GM12878 (cell line): ENCODE results near the gene TMEM184C. TPM values are rescaled to one million over a fixed set of nuclear protein-coding genes. Genes with fewer than 3 reads are reported as not detected.

Experiments
- ATAC-seq: fragments of 200-7000 bp; cut with Tn5 transposase; 3 replicates; pipeline ENCODE4 v1.9.1; 2020; ENCODE audit warnings: mild to moderate bottlenecking, moderate library complexity
- BruUV-seq: library from RNA; stranded (reverse); fragments of 400-500 nt; replicated peaks from 2 replicates; lab custom pipeline; 2021; lab: Mats Ljungman, UMichigan
- CTCF ChIA-PET: fragments of 300-600 bp; sonication (Branson Sonifier 250); formaldehyde crosslinking; extraction: SDS; loops from one replicate; lab custom pipeline; 2021; ENCODE audit warnings: inconsistent platforms; lab: Yijun Ruan, JAX
- POLR2A ChIA-PET: fragments of 350-600 bp; formaldehyde crosslinking; extraction: SDS; loops from one replicate; lab custom pipeline; 2021; ENCODE audit warnings: inconsistent platforms; lab: Charles Lee
- RAD21 ChIA-PET: fragments of 300-600 bp; sonication (Branson Sonifier 250); formaldehyde crosslinking; loops from one replicate; lab custom pipeline; 2023; ENCODE audit warnings: antibody characterized with exemption; ENCODE audit not compliant: unreplicated experiment; lab: Charles Lee
- SMC1A ChIA-PET: fragments of 300-600 bp; sonication (Branson Sonifier 250); formaldehyde crosslinking; loops from one replicate; lab custom pipeline; 2023; ENCODE audit not compliant: unreplicated experiment, uncharacterized antibody; lab: Charles Lee
- DNase-seq: peaks from one replicate; pipeline ENCODE4 v3.0.0-alpha.2; 2011; ENCODE audit warnings: low read depth, low spot score
- FAIRE-seq: peaks from 3 replicates; lab custom pipeline; 2011; peaks lifted over from hg19 to GRCh38; lab: Jason Lieb, UNC
- H2AFZ ChIP-seq: 2 replicates; pipeline ENCODE4 v1.6.0; 2011; ENCODE audit warnings: low read depth, low read length, control low read depth; ENCODE audit not compliant: control insufficient read depth
- H3K27ac ChIP-seq: 2 replicates; pipeline ENCODE4 v1.5.1; 2011; ENCODE audit warnings: control low read depth; ENCODE audit not compliant: control insufficient read depth, insufficient read depth
- H3K27me3 ChIP-seq, 2 experiments: replicated peaks in 1 of 2; 2 replicates each; pipeline versions ENCODE4 v1.6.0 to v1.6.1; 2011; ENCODE audit warnings: low read length in 1 of 2; ENCODE audit not compliant: control insufficient read depth in 2 of 2, insufficient read depth in 2 of 2
- H3K36me3 ChIP-seq, 2 experiments: 2 replicates each; pipeline ENCODE4 v1.5.1; 2011; ENCODE audit warnings: low read length in 1 of 2; ENCODE audit not compliant: control insufficient read depth in 2 of 2, insufficient read depth in 2 of 2
- H3K4me1 ChIP-seq: 2 replicates; pipeline ENCODE4 v1.6.1; 2011; ENCODE audit warnings: mild to moderate bottlenecking, low read length, moderate library complexity, mixed read lengths; ENCODE audit not compliant: control insufficient read depth, insufficient read depth
- H3K4me2 ChIP-seq: 2 replicates; pipeline ENCODE4 v1.6.0; 2011; ENCODE audit warnings: control low read depth; ENCODE audit not compliant: control insufficient read depth, insufficient read depth
- H3K4me3 ChIP-seq: fragments of 200-600 bp; sonication (generic); 2 replicates; pipeline ENCODE4 v1.5.1; 2016
- H3K79me2 ChIP-seq: 2 replicates; pipeline ENCODE4 v1.6.0; 2011; ENCODE audit warnings: low read length; ENCODE audit not compliant: control insufficient read depth, insufficient read depth
- H3K9ac ChIP-seq: 2 replicates; pipeline ENCODE4 v1.8.0; 2011; ENCODE audit warnings: low read length, control low read depth, mixed read lengths; ENCODE audit not compliant: control insufficient read depth, insufficient read depth
- H3K9me3 ChIP-seq: replicated peaks from 3 replicates; pipeline ENCODE4 v1.5.1; 2011; ENCODE audit warnings: mild to moderate bottlenecking, low read length; ENCODE audit not compliant: control insufficient read depth, insufficient read depth
- H4K20me1 ChIP-seq: 2 replicates; pipeline ENCODE4 v1.6.0; 2011; ENCODE audit not compliant: control insufficient read depth, insufficient read depth
- ATF7 ChIP-seq: fragments of 450-650 bp; IDR thresholded peaks from 2 replicates; pipeline ENCODE4 v1.6.1; 2016; ENCODE audit warnings: low read depth, mild to moderate bottlenecking
- CBX5 ChIP-seq: sonication (generic); IDR thresholded peaks from 2 replicates; pipeline ENCODE4 v1.6.1; 2016; ENCODE audit warnings: low read depth, moderate library complexity, mild to moderate bottlenecking, inconsistent platforms
- CREM ChIP-seq: IDR thresholded peaks from 2 replicates; pipeline ENCODE4 v1.6.1; 2014; ENCODE audit warnings: antibody characterized with exemption, low read depth
- DPF2 ChIP-seq: fragments of 450-650 bp; IDR thresholded peaks from 2 replicates; pipeline ENCODE4 v1.6.1; 2017; ENCODE audit warnings: mild to moderate bottlenecking
- MYC ChIP-seq: IDR thresholded peaks from 2 replicates; pipeline ENCODE4 v1.6.1; 2011; ENCODE audit warnings: mild to moderate bottlenecking, low read length, moderate library complexity, inconsistent platforms; ENCODE audit not compliant: insufficient read depth, insufficient replicate concordance, insufficient read length, severe bottlenecking
- NBN ChIP-seq: fragments of 450-650 bp; IDR thresholded peaks from 2 replicates; pipeline ENCODE4 v1.6.1; 2016
- POLR2AphosphoS2 ChIP-seq: IDR thresholded peaks from 2 replicates; pipeline ENCODE4 v1.6.1; 2011; ENCODE audit warnings: low read depth, mild to moderate bottlenecking, low read length, improper control_type of control experiment, moderate library complexity
- POLR2AphosphoS5 ChIP-seq: IDR thresholded peaks from 2 replicates; pipeline ENCODE4 v1.6.1; 2011; ENCODE audit warnings: mild to moderate bottlenecking, low read length, inconsistent platforms
- RFX5 ChIP-seq: IDR thresholded peaks from 2 replicates; pipeline ENCODE4 v1.6.1; 2011; ENCODE audit warnings: low read depth, low read length, improper control_type of control experiment
- SREBF1 ChIP-seq: IDR thresholded peaks from 2 replicates; pipeline ENCODE4 v1.6.1; 2012; ENCODE audit warnings: mild to moderate bottlenecking, low read length
- STAT1 ChIP-seq: fragments of 450-650 bp; conservative IDR thresholded peaks from 2 replicates; pipeline ENCODE4 v1.6.1; 2014; ENCODE audit warnings: antibody characterized with exemption, mild to moderate bottlenecking
- ZNF207 ChIP-seq: fragments of 450-650 bp; IDR thresholded peaks from 2 replicates; pipeline ENCODE4 v1.6.1; 2014; ENCODE audit warnings: antibody characterized with exemption, mild to moderate bottlenecking, borderline replicate concordance
- in situ Hi-C: fragments of 300-500 bp; cut with MboI; formaldehyde crosslinking; loops from 9 replicates; pipeline ENCODE4 v1.14.3; 2018; ENCODE audit warnings: mixed read lengths
- intact Hi-C: fragments of 100-400 bp; cut with micrococcal nuclease; formaldehyde crosslinking; loops from one replicate; pipeline ENCODE4 v1.14.2; 2022; ENCODE audit not compliant: unreplicated experiment
- polyA plus RNA-seq, 11 experiments: library from polyadenylated mRNA; depleted of rRNA in 4 of 11; unstranded in 6 of 11; stranded (reverse) in 5 of 11; fragments of >200 nt; fragmentation: Nextera tagmentation in 4 of 11; fragmentation: Illumina TruSeq in 1 of 11; extraction: Ambion mirVana in 4 of 11; extraction: Trizol in 1 of 11; gene quantifications; 1 replicate in 1 of 11; 2 replicates in 10 of 11; pipeline versions ENCODE4 v1.2.1 to v1.2.3, GENCODE V29; 2011 to 2016; ENCODE audit warnings: inconsistent platforms in 2 of 11, missing spikeins in 2 of 11, low read depth in 1 of 11
- total RNA-seq, 4 experiments: library from RNA; depleted of rRNA in 3 of 4; stranded (reverse); fragments of >200 nt in 3 of 4; fragmentation: Illumina TruSeq in 1 of 4; extraction: Trizol in 1 of 4; gene quantifications; 2 replicates each; pipeline versions ENCODE4 v1.2.1 to v1.2.3, GENCODE V29; 2013 to 2021
- TF ChIP-seq, protein P1 (sequence below): fragments of 450-650 bp; IDR thresholded peaks from 2 replicates; pipeline ENCODE4 v1.6.1; 2017; ENCODE audit warnings: mild to moderate bottlenecking, moderate library complexity
- TF ChIP-seq, protein P2 (sequence below): fragments of 450-650 bp; IDR thresholded peaks from 2 replicates; pipeline ENCODE4 v1.6.1; 2018; ENCODE audit warnings: mild to moderate bottlenecking, low read depth, moderate library complexity; ENCODE audit not compliant: partially characterized antibody
- TF ChIP-seq, protein P3 (sequence below): fragments of 450-650 bp; IDR thresholded peaks from 2 replicates; pipeline ENCODE4 v1.6.1; 2017; ENCODE audit warnings: borderline replicate concordance
- TF ChIP-seq, protein P4 (sequence below): fragments of 450-650 bp; IDR thresholded peaks from 2 replicates; pipeline ENCODE4 v1.6.1; 2017; ENCODE audit warnings: mild to moderate bottlenecking, low read depth, inconsistent platforms; ENCODE audit not compliant: poor library complexity, severe bottlenecking

TMEM184C gene
- total and polyA plus RNA-seq, 10 of the 15 experiments (the other 5 are each of a cell fraction or from before 2014, with no cell fraction given) = 3.4 to 22.6 (median 18.2) TPM

DNA sequence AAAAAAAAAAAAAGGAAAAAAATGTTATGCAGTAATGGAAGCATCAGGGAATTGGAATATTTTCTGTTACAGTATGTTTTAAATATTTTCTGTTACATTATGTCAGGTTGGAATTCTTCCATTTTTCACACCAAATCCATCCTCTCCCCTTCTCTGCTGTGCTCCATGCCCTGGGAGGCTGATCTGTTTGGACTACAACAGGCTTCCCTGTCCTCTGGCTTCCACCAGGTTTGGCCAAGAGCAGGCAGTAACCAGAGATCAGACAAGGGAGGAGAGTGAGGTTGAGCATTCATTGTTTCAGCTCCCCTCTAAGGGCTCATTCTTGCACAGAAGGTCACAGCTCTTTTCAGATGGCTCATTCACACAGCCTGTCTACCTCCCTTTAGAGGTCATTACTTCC is 11.7 kb upstream of the TMEM184C start:
- no TSS peak for BruUV-seq
- H3K4me1 ChIP-seq = no peaks in the 10 kb centered on the region
- H3K27ac ChIP-seq = no peak overlapping the region
- no peaks in the 10 kb centered on the region for H3K9me3 ChIP-seq
- intact Hi-C loops = no loop called here
- ATAC-seq (no peak; the same call in 2 of the 3 replicates), FAIRE-seq (no peak), DNase-seq (no peak)
- POLR2A ChIA-PET = interaction anchor here (0.6 kb wide), 1 partner anchor 12 kb away, joined by 3 read pairs; no protein-coding TSS in a partner anchor
- H3K36me3 ChIP-seq = no peaks in the 10 kb centered on the region
- RAD21 ChIA-PET = no interaction called here
- no peak overlapping the region for H3K9ac ChIP-seq
- SMC1A ChIA-PET = interaction anchor here (1.4 kb wide), 1 partner anchor 16 kb away, joined by 3 read pairs; no protein-coding TSS in a partner anchor
- H3K79me2 ChIP-seq = no peaks in the 10 kb centered on the region
- no peak overlapping the region for H3K4me2 ChIP-seq
- CTCF ChIA-PET = interaction anchor here (0.6 to 3.0 kb wide), 2 partner anchors 8 to 262 kb away, joined by 3 to 10 read pairs; no protein-coding TSS in a partner anchor
- no peaks in the 10 kb centered on the region for H4K20me1 ChIP-seq
- in situ Hi-C loops = no loop called here
- H3K4me3 ChIP-seq = no peak overlapping the region
- no peak overlapping the region for H2AFZ ChIP-seq
- H3K27me3 ChIP-seq = no peaks in the 10 kb centered on the region; a peak in 1 of 4 replicates
- TF ChIP-seq CREM (no peak), POLR2AphosphoS5 (no peak), MYC (no peak), DPF2 (no peak), CBX5 (no peak), POLR2AphosphoS2 (no peak), ATF7 (no peak), ZNF207 (no peak), STAT1 (no peak), SREBF1 (no peak), NBN (no peak), RFX5 (no peak)
- TF ChIP-seq, protein P1, sequence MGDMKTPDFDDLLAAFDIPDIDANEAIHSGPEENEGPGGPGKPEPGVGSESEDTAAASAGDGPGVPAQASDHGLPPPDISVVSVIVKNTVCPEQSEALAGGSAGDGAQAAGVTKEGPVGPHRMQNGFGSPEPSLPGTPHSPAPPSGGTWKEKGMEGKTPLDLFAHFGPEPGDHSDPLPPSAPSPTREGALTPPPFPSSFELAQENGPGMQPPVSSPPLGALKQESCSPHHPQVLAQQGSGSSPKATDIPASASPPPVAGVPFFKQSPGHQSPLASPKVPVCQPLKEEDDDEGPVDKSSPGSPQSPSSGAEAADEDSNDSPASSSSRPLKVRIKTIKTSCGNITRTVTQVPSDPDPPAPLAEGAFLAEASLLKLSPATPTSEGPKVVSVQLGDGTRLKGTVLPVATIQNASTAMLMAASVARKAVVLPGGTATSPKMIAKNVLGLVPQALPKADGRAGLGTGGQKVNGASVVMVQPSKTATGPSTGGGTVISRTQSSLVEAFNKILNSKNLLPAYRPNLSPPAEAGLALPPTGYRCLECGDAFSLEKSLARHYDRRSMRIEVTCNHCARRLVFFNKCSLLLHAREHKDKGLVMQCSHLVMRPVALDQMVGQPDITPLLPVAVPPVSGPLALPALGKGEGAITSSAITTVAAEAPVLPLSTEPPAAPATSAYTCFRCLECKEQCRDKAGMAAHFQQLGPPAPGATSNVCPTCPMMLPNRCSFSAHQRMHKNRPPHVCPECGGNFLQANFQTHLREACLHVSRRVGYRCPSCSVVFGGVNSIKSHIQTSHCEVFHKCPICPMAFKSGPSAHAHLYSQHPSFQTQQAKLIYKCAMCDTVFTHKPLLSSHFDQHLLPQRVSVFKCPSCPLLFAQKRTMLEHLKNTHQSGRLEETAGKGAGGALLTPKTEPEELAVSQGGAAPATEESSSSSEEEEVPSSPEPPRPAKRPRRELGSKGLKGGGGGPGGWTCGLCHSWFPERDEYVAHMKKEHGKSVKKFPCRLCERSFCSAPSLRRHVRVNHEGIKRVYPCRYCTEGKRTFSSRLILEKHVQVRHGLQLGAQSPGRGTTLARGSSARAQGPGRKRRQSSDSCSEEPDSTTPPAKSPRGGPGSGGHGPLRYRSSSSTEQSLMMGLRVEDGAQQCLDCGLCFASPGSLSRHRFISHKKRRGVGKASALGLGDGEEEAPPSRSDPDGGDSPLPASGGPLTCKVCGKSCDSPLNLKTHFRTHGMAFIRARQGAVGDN = no peak
- TF ChIP-seq, protein P2, sequence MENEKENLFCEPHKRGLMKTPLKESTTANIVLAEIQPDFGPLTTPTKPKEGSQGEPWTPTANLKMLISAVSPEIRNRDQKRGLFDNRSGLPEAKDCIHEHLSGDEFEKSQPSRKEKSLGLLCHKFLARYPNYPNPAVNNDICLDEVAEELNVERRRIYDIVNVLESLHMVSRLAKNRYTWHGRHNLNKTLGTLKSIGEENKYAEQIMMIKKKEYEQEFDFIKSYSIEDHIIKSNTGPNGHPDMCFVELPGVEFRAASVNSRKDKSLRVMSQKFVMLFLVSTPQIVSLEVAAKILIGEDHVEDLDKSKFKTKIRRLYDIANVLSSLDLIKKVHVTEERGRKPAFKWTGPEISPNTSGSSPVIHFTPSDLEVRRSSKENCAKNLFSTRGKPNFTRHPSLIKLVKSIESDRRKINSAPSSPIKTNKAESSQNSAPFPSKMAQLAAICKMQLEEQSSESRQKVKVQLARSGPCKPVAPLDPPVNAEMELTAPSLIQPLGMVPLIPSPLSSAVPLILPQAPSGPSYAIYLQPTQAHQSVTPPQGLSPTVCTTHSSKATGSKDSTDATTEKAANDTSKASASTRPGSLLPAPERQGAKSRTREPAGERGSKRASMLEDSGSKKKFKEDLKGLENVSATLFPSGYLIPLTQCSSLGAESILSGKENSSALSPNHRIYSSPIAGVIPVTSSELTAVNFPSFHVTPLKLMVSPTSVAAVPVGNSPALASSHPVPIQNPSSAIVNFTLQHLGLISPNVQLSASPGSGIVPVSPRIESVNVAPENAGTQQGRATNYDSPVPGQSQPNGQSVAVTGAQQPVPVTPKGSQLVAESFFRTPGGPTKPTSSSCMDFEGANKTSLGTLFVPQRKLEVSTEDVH = no peak
- TF ChIP-seq, protein P3, sequence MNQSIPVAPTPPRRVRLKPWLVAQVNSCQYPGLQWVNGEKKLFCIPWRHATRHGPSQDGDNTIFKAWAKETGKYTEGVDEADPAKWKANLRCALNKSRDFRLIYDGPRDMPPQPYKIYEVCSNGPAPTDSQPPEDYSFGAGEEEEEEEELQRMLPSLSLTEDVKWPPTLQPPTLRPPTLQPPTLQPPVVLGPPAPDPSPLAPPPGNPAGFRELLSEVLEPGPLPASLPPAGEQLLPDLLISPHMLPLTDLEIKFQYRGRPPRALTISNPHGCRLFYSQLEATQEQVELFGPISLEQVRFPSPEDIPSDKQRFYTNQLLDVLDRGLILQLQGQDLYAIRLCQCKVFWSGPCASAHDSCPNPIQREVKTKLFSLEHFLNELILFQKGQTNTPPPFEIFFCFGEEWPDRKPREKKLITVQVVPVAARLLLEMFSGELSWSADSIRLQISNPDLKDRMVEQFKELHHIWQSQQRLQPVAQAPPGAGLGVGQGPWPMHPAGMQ = no peak
- TF ChIP-seq, protein P4, sequence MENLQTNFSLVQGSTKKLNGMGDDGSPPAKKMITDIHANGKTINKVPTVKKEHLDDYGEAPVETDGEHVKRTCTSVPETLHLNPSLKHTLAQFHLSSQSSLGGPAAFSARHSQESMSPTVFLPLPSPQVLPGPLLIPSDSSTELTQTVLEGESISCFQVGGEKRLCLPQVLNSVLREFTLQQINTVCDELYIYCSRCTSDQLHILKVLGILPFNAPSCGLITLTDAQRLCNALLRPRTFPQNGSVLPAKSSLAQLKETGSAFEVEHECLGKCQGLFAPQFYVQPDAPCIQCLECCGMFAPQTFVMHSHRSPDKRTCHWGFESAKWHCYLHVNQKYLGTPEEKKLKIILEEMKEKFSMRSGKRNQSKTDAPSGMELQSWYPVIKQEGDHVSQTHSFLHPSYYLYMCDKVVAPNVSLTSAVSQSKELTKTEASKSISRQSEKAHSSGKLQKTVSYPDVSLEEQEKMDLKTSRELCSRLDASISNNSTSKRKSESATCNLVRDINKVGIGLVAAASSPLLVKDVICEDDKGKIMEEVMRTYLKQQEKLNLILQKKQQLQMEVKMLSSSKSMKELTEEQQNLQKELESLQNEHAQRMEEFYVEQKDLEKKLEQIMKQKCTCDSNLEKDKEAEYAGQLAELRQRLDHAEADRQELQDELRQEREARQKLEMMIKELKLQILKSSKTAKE = no peak
